Measurements from ENCODE around the gene DHRS13.
A peak's percentile ranks its signal among the peaks of the same experiment; 100 is the strongest.
"Not testable (repeated sequence)": the region's sequence is repeated elsewhere in the genome, so short reads cannot be mapped to it uniquely, and the experiment has no call there.

DHRS13 gene

GRCh38 chr17:28900986-28901726 is 1.7 kb downstream of the DHRS13 start:
- no peak for DNase-seq

GRCh38 chr17:28899212-28899815 is 3.6 kb downstream of the DHRS13 start:
- DNase-seq: no peak

- no peak for DNase-seq
Measured at GRCh38 chr17:28898527-28898955, 4.3 kb downstream of the DHRS13 start.

- no peak for DNase-seq
Measured at GRCh38 chr17:28897769-28898526, 4.9 kb downstream of the DHRS13 start.

GRCh38 chr17:28896884-28897768 is 5.8 kb downstream of the DHRS13 start, which contains the start of gene FLOT2:
Gene FLOT2 (minus strand): TSS chr17:28897733. CDS start chr17:28897574, 159 bp downstream.
- peak; percentile 69 for DNase-seq

- no peak for DNase-seq
Measured at GRCh38 chr17:28896491-28896883, 6.4 kb downstream of the DHRS13 start.

GRCh38 chr17:28895794-28896447 is 7.0 kb downstream of the DHRS13 start:
- no peak for DNase-seq

GRCh38 chr17:28893248-28894183 is 9.4 kb downstream of the DHRS13 start:
- not testable (repeated sequence) for DNase-seq

GRCh38 chr17:28892024-28892423 is 10.9 kb downstream of the DHRS13 start:
- DNase-seq: no peak

- no peak for DNase-seq
Measured at GRCh38 chr17:28891201-28891600, 11.7 kb downstream of the DHRS13 start.

- DNase-seq: no peak
Measured at GRCh38 chr17:28889996-28890395, 12.9 kb downstream of the DHRS13 start.

GRCh38 chr17:28888832-28889231 is 14.0 kb downstream of the DHRS13 start:
- no peak for DNase-seq

- DNase-seq: no peak
Measured at GRCh38 chr17:28887871-28888471, 14.9 kb downstream of the DHRS13 start.

GRCh38 chr17:28885951-28886350 is 16.9 kb downstream of the DHRS13 start:
- no peak for DNase-seq

- DNase-seq: no peak
Measured at GRCh38 chr17:28885363-28885762, 17.5 kb downstream of the DHRS13 start.

- no peak for DNase-seq
Measured at GRCh38 chr17:28883967-28884702, 18.7 kb downstream of the DHRS13 start.

- no peak for DNase-seq
Measured at GRCh38 chr17:28882154-28882895, 20.6 kb downstream of the DHRS13 start.

GRCh38 chr17:28881533-28882056 is 21.3 kb downstream of the DHRS13 start:
- DNase-seq: no peak

- DNase-seq: no peak
Measured at GRCh38 chr17:28880572-28880945, 22.3 kb downstream of the DHRS13 start.

All from NCI-H1092 treated with DMSO at 0.1 percent for 48 hours (cell line).